Inferior parietal cortex (tissue), 1 donor: Measurements from ENCODE around the gene PARP1.

ENCODE experiments used
- DNase-seq: peaks from one replicate; pipeline ENCODE4 v3.0.0-alpha.2; 2016; ENCODE audit errors: extremely low spot score

The PARP1 gene

DNA sequence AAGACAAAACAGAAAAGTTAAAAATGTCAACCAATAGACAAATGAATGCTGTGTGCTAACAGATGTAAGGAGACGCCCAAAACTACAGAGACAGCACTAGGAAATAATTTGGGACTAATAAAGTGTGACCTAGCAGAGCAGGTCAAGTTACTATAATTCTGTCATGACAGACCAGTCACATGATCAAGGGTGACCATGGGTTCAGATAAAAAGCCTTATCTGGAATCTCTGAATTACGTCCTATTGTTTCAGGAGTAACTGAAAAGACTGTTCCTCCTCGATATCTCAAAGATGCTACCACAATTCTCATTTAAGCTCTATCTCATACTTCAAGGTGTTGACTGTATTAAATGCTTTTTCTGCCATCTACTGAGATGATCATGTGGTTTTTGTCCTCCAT lies 31.6 kb downstream of the PARP1 start:
- no peak for DNase-seq

DNA sequence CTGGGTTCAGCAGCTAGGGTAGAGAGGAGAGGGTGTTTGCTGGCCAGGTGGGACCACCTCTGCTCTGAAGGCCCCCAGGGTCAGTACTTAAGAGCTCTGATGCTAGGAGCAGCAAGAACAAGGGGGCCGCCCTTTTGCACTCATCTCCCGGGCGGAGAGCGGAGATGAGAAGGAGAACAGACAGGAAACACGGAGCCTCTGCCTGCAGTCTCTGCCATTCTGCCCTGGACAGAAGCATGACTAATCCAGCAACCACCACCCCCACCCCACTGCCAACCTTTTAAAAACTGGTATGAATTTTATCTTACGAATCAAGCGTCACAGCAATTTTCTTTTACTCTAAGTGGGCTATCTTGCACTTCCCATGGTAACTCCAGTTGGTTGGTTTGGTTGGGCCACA lies 34.5 kb downstream of the PARP1 start:
- DNase-seq: no peak

DNA sequence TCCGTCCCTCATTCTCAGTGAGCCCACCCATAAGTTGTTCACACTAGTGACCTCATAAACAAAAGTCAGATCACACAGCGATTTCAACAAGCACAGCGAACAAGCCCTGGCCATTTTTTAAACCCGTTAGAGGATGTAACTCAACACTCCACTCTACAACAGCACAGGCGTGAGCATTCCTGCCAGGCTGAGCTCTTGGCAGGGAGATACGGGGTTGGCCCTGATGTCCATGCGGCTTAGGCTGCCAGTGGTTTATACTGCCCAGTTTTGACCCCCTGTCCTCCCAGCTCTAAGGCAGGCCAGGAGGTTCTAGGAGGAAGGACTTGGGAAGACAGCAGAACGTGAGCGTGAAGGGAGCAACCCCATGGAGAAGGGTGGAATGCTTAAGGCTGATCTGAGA lies 35.0 kb downstream of the PARP1 start:
- no peak for DNase-seq

GRCh38 chr1:226371866-226372490 lies 35.9 kb downstream of the PARP1 start:
- DNase-seq: no peak

DNA sequence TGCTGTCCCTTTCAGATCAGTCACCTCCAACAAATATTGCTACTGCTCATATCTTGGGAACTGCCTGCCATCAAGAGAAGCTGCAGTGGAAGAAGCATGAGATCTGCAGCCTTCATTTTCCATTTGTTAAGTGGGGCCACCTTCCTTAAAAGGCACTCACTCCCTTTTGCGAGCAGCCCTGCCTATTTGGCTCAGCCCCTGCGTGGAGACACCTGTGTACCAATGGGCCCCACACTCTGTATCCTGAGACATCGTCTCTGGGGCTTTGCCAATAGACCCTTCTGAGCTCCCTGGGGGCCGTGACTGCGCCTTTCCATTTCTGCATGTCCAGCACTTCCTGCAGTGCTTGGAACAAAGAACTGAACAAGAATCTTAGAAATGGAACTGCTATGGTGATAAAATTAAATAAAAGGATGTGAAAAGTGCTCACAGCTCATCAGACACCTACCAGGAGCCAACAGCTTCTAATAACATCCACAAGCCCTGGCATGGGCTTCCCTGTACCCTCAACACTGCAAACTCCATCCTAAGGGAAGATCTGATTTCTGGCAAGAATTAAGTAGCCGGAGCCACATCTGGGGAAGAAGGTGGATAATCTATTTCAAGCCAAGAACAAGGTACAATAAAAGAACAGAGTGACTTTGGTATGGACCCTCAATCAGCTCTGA lies 36.7 kb downstream of the PARP1 start:
- no peak for DNase-seq

GRCh38 chr1:226370144-226370923 lies 37.6 kb downstream of the PARP1 start:
- DNase-seq: no peak

DNA sequence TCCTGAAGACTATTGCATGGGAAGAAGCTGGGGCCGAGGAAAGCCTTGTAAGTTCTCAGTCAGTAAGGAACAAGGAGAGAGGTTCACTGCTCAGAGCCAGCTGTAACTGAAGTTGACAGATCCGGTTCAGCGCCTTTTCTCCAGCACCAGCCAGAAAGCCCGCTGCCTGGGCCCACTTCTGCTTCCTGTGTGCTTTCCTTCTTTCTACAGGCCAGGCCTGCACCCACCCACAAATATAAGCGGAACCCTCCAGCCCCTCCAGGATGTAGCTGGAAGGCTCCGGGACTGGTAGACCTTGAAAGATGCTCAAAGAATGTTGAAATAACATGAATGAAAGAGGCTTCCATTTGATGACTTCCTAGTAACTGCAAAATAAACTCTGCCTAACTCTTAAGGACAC lies 38.8 kb downstream of the PARP1 start:
- DNase-seq: no peak

DNA sequence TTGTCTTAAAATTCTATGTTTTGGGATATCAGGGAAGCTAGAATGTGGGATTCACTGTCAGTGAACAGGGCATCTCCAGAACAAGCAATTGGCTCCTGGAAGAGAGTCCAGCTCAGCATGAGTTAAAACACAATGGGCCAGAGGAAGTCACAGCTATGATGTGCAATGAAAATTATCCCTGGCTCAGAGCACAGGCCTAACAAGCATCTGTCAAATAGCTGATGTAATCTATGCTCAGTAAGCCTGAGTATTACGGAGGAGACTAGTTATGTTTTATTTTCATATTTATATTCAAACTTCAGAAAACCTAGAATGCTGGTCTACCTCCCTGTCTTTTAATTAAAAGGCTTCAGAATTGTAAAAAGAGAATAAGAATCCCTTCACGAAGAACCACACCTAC lies 41.6 kb downstream of the PARP1 start:
- DNase-seq: no peak

- DNase-seq: no peak
Observed at GRCh38 chr1:226365831-226366231, 42.1 kb downstream of the PARP1 start.

GRCh38 chr1:226364901-226365565 lies 42.9 kb downstream of the PARP1 start:
- no peak for DNase-seq

DNA sequence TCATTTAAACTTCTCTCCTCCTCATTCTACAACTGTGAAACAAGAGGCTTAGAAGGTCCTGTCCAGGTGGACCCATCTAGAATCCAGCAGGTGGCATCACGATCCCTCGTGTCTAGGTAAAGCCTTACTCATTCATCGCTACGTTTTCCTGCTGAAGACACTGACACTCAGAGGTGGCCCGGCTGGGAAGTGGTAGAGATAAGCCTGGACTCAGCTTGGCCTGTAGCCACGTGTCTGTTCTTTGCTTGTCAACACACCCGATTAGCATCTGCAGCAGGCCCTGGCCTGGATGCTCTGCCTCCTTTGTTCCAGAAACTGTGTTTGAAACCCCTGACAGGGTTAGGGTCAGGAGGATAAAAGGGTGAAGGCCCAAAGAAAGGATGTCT lies 43.4 kb downstream of the PARP1 start:
- DNase-seq: no peak

- DNase-seq: no peak
Observed at GRCh38 chr1:226363801-226364513, 43.9 kb downstream of the PARP1 start.

DNA sequence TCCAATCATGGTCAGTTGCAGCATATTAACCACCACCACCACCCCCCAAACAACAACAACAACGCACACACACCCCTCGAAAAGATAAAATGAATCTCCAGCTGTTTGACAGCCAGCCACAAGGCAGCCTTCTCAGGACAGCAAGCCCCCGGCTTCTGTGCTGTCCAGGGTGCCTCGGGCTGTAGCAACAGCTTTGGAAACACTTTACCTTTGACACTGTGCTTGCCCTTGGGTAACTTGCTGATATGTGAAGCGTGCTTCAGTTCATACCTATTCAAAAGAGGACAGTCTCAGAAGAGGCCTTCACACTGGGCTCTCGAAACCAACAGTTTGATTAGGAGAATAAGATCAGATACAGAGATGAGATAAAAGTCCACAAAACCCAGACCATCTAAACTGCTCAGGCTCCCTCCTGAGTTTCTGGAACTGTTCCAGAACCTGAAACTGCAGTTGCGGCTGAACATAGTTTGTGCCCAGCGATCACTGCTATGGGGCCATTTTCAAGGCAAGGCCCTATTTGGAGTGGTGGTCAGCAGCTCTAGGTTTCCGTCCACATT lies 44.9 kb downstream of the PARP1 start:
- DNase-seq: no peak

GRCh38 chr1:226362361-226362760 lies 45.5 kb downstream of the PARP1 start:
- no peak for DNase-seq

- DNase-seq: no peak
Observed at GRCh38 chr1:226360106-226360746, 47.7 kb downstream of the PARP1 start.

DNA sequence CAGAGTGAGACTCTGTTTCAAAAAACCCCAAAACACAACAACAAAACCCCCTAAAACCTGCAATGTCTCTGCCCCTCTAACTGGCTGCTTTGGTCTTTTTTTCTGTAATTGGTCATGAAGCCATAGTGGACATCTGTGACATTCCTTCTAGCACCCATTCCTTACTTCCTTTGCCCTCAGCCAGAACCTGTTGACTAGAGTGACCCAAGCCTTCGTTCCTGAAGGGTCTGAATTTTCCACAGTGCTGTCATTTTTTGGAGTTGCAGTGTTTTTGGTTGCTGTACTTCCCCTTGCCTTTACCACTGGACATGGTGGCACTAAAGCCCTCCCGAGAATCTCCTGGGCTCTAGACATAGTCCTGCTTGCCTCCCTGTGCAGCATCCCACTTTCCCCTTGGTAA lies 50.5 kb downstream of the PARP1 start:
- DNase-seq: no peak

- peak; percentile 59 for DNase-seq
Observed at GRCh38 chr1:226355669-226356551, 52.0 kb downstream of the PARP1 start.

DNA sequence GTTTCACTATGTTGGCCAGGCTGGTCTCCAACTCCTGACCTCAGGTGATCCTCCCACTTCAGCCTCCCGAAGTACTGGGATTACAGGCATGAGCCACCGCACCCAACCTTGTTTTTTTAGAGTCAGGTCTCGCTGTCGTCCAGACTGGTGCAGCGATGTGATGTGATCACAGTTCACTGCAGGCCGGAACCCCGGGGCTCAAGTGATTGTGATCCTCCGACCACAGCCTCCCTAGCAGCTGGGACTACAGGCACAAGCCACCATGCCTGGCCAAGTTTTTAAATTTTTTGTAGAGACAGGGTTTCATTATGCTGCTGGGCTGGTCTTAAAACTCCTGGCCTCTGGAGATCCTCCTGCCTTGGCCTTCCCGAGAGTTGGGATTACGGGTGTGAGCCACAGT lies 52.9 kb downstream of the PARP1 start:
- DNase-seq: no peak

- DNase-seq: no peak
Observed at GRCh38 chr1:226353698-226354525, 54.0 kb downstream of the PARP1 start.
